HepG2 (cell line): ENCODE measurements around the gene VRK3. TPM values are rescaled to one million over a fixed set of nuclear protein-coding genes. Genes with fewer than 3 reads are reported as not detected.

ENCODE experiments used
- CBX5 ChIP-seq: sonication (generic); formaldehyde crosslinking; IDR thresholded peaks from 2 replicates; pipeline ENCODE4 v1.4.0; 2020; ENCODE audit warnings: missing genetic modification reagents, borderline replicate concordance
- ESRRA ChIP-seq: sonication (generic); formaldehyde crosslinking; IDR thresholded peaks from 2 replicates; pipeline ENCODE4 v1.5.1; 2020; ENCODE audit warnings: mild to moderate bottlenecking, low read depth, missing genetic modification reagents
- FOSL1 ChIP-seq: sonication (generic); formaldehyde crosslinking; IDR thresholded peaks from 2 replicates; pipeline ENCODE4 v1.9.0; 2021; ENCODE audit warnings: missing genetic modification reagents, borderline replicate concordance
- FOXA3 ChIP-seq: IDR thresholded peaks from 2 replicates; pipeline ENCODE4 v1.6.1; 2016; ENCODE audit warnings: missing genetic modification reagents, missing compliant biosample characterization
- KLF11 ChIP-seq: IDR thresholded peaks from 2 replicates; pipeline ENCODE4 v1.6.1; 2016; ENCODE audit warnings: missing compliant biosample characterization
- MBD4 ChIP-seq: IDR thresholded peaks from 2 replicates; pipeline ENCODE4 v1.6.1; 2012; ENCODE audit warnings: low read length, inconsistent platforms, borderline replicate concordance
- MIER3 ChIP-seq: IDR thresholded peaks from 2 replicates; pipeline ENCODE4 v1.6.1; 2016; ENCODE audit warnings: missing compliant biosample characterization, borderline replicate concordance
- MTA1 ChIP-seq: sonication (generic); formaldehyde crosslinking; IDR thresholded peaks from 2 replicates; pipeline ENCODE4 v1.4.0; 2020; ENCODE audit warnings: missing genetic modification reagents, mild to moderate bottlenecking, borderline replicate concordance
- PHF5A ChIP-seq: IDR thresholded peaks from one replicate; pipeline ENCODE4 v1.6.1; 2018; ENCODE audit warnings: low read depth, missing genetic modification reagents; ENCODE audit not compliant: unreplicated experiment
- POLR2A ChIP-seq, 2 experiments: IDR thresholded peaks; 2 replicates each; pipeline ENCODE4 v1.6.1; 2011; ENCODE audit warnings: low read depth in 2 of 2, low read length in 2 of 2, mild to moderate bottlenecking in 1 of 2, moderate library complexity in 1 of 2; ENCODE audit not compliant: insufficient read depth in 1 of 2
- PRMT3 ChIP-seq: sonication (generic); formaldehyde crosslinking; IDR thresholded peaks from 2 replicates; pipeline ENCODE4 v1.8.1; 2022; ENCODE audit warnings: low read depth, mild to moderate bottlenecking, moderate library complexity, missing genetic modification reagents, borderline replicate concordance
- REPIN1 ChIP-seq: sonication (generic); formaldehyde crosslinking; IDR thresholded peaks from 2 replicates; pipeline ENCODE4 v1.8.0; 2022; ENCODE audit warnings: missing genetic modification reagents, low read depth, mild to moderate bottlenecking, borderline replicate concordance
- ZBTB34 ChIP-seq: sonication (generic); formaldehyde crosslinking; IDR thresholded peaks from 2 replicates; pipeline ENCODE4 v1.8.0; 2022; ENCODE audit warnings: mild to moderate bottlenecking, missing genetic modification reagents
- ZNF207 ChIP-seq: fragments of 450-650 bp; IDR thresholded peaks from 2 replicates; pipeline ENCODE4 v1.6.1; 2016; ENCODE audit warnings: antibody characterized with exemption, borderline replicate concordance
- ZNF382 ChIP-seq: sonication (generic); formaldehyde crosslinking; IDR thresholded peaks from 2 replicates; pipeline ENCODE4 v1.5.0; 2020; ENCODE audit warnings: missing genetic modification reagents, mild to moderate bottlenecking, borderline replicate concordance
- ZNF781 ChIP-seq: sonication (generic); formaldehyde crosslinking; IDR thresholded peaks from 2 replicates; pipeline ENCODE4 v1.5.1; 2020; ENCODE audit warnings: borderline replicate concordance, mild to moderate bottlenecking, missing genetic modification reagents; ENCODE audit errors: not compliant biosample characterization
- ZNF841 ChIP-seq: sonication (generic); formaldehyde crosslinking; IDR thresholded peaks from 2 replicates; pipeline ENCODE4 v1.8.1; 2023; ENCODE audit warnings: missing genetic modification reagents, borderline replicate concordance
- polyA plus RNA-seq, 8 experiments: library from polyadenylated mRNA; depleted of rRNA in 3 of 8; stranded (reverse) in 7 of 8; unstranded in 1 of 8; fragments of >200 nt; fragmentation: Illumina TruSeq in 4 of 8; extraction: Trizol in 4 of 8; gene quantifications; 2 replicates each; pipeline versions ENCODE4 v1.2.1 to v1.2.3, GENCODE V29; 2011 to 2016; ENCODE audit warnings: low read depth in 4 of 8, missing spikeins in 1 of 8, mixed read lengths in 1 of 8; ENCODE audit not compliant: insufficient read depth in 1 of 8
- total RNA-seq, 5 experiments: library from RNA; depleted of rRNA; stranded (reverse); fragments of >200 nt; fragmentation: Illumina TruSeq; extraction: Trizol; gene quantifications; 2 replicates each; pipeline ENCODE4 v1.2.3, GENCODE V29; 2016; ENCODE audit warnings: low read depth in 1 of 5
- TF ChIP-seq, protein P1 (sequence below): sonication (generic); formaldehyde crosslinking; IDR thresholded peaks from 2 replicates; pipeline ENCODE4 v1.4.0; 2020; ENCODE audit warnings: mild to moderate bottlenecking, missing genetic modification reagents
- TF ChIP-seq, protein P2 (sequence below): sonication (generic); formaldehyde crosslinking; IDR thresholded peaks from 2 replicates; pipeline ENCODE4 v1.4.0; 2020; ENCODE audit warnings: missing genetic modification reagents, mild to moderate bottlenecking, borderline replicate concordance
- TF ChIP-seq, protein P3 (sequence below): sonication (generic); formaldehyde crosslinking; IDR thresholded peaks from 2 replicates; pipeline ENCODE4 v1.5.0; 2020; ENCODE audit warnings: missing genetic modification reagents, mild to moderate bottlenecking, borderline replicate concordance

The VRK3 gene
- total and polyA plus RNA-seq, 2 of the 13 experiments (the other 11 are each of a cell fraction or from before 2014, with no cell fraction given) = 23.8 to 28.3 TPM

- TF ChIP-seq PRMT3 (peak; percentile 96; the same call in 1 of the 2 replicates), FOXA3 (CRISPR knock-in tag) (peak; percentile 64), FOSL1 (CRISPR knock-in tag) (0 out of 2 replicates have a peak, but pooled peaks have one; percentile 18), REPIN1 (peak; percentile 98), POLR2A (IDR thresholded peaks at IDR 0.05; ENCODE audit: insufficient read depth in 1 of 2, low read depth in 2 of 2, low read length in 2 of 2) (peak; percentile 64 to 89), ZNF781 (CRISPR knock-in tag) (peak; percentile 100), ZBTB34 (CRISPR knock-in tag) (no peak), PHF5A (CRISPR knock-in tag) (no peak), ESRRA (peak; percentile 81; the same call in 1 of the 2 replicates), ZNF207 (no peak), CBX5 (CRISPR knock-in tag) (peak; percentile 90; the same call in 1 of the 2 replicates), MBD4 (no peak), ZNF841 (CRISPR knock-in tag) (peak; percentile 82; the same call in 1 of the 2 replicates), MTA1 (CRISPR knock-in tag) (peak; percentile 73; the same call in 1 of the 2 replicates), ZNF382 (no peak), MIER3 (peak; percentile 87; the same call in 1 of the 2 replicates), KLF11 (CRISPR knock-in tag) (peak; percentile 99)
- TF ChIP-seq, protein P1, sequence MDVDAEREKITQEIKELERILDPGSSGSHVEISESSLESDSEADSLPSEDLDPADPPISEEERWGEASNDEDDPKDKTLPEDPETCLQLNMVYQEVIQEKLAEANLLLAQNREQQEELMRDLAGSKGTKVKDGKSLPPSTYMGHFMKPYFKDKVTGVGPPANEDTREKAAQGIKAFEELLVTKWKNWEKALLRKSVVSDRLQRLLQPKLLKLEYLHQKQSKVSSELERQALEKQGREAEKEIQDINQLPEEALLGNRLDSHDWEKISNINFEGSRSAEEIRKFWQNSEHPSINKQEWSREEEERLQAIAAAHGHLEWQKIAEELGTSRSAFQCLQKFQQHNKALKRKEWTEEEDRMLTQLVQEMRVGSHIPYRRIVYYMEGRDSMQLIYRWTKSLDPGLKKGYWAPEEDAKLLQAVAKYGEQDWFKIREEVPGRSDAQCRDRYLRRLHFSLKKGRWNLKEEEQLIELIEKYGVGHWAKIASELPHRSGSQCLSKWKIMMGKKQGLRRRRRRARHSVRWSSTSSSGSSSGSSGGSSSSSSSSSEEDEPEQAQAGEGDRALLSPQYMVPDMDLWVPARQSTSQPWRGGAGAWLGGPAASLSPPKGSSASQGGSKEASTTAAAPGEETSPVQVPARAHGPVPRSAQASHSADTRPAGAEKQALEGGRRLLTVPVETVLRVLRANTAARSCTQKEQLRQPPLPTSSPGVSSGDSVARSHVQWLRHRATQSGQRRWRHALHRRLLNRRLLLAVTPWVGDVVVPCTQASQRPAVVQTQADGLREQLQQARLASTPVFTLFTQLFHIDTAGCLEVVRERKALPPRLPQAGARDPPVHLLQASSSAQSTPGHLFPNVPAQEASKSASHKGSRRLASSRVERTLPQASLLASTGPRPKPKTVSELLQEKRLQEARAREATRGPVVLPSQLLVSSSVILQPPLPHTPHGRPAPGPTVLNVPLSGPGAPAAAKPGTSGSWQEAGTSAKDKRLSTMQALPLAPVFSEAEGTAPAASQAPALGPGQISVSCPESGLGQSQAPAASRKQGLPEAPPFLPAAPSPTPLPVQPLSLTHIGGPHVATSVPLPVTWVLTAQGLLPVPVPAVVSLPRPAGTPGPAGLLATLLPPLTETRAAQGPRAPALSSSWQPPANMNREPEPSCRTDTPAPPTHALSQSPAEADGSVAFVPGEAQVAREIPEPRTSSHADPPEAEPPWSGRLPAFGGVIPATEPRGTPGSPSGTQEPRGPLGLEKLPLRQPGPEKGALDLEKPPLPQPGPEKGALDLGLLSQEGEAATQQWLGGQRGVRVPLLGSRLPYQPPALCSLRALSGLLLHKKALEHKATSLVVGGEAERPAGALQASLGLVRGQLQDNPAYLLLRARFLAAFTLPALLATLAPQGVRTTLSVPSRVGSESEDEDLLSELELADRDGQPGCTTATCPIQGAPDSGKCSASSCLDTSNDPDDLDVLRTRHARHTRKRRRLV (CRISPR knock-in tag) = peak; percentile 80
- TF ChIP-seq, protein P2, sequence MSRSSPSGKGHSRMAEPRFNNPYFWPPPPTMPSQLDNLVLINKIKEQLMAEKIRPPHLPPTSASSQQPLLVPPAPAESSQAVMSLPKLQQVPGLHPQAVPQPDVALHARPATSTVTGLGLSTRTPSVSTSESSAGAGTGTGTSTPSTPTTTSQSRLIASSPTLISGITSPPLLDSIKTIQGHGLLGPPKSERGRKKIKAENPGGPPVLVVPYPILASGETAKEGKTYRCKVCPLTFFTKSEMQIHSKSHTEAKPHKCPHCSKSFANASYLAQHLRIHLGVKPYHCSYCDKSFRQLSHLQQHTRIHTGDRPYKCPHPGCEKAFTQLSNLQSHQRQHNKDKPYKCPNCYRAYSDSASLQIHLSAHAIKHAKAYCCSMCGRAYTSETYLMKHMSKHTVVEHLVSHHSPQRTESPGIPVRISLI (CRISPR knock-in tag) = peak; percentile 63; the same call in 1 of the 2 replicates
- TF ChIP-seq, protein P3, sequence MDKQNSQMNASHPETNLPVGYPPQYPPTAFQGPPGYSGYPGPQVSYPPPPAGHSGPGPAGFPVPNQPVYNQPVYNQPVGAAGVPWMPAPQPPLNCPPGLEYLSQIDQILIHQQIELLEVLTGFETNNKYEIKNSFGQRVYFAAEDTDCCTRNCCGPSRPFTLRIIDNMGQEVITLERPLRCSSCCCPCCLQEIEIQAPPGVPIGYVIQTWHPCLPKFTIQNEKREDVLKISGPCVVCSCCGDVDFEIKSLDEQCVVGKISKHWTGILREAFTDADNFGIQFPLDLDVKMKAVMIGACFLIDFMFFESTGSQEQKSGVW (CRISPR knock-in tag) = no peak
Measured at GRCh38 chr19:50025794-50026549, 800 bp upstream of the VRK3 start, which contains the start of gene ZNF473 (continued).
